T47D (cell line): ENCODE data around the gene NRDC.

Experiments used
- DNase-seq, 2 experiments: peaks; one replicate each; pipeline versions ENCODE4 v3.0.0 to v3.0.0-alpha.2; 2011 to 2012; ENCODE audit warnings: low read depth in 1 of 2, low spot score in 1 of 2
- JUND ChIP-seq: IDR thresholded peaks from 2 replicates; pipeline ENCODE4 v1.6.1; 2012; ENCODE audit warnings: low read depth
- in situ Hi-C: cut with HindIII; loops from 2 replicates; pipeline ENCODE4 v1.10.0; 2016; ENCODE audit warnings: low sequenced_read_pairs, low pct_unique_long_range_greater_than_20kb

The NRDC gene

DNA sequence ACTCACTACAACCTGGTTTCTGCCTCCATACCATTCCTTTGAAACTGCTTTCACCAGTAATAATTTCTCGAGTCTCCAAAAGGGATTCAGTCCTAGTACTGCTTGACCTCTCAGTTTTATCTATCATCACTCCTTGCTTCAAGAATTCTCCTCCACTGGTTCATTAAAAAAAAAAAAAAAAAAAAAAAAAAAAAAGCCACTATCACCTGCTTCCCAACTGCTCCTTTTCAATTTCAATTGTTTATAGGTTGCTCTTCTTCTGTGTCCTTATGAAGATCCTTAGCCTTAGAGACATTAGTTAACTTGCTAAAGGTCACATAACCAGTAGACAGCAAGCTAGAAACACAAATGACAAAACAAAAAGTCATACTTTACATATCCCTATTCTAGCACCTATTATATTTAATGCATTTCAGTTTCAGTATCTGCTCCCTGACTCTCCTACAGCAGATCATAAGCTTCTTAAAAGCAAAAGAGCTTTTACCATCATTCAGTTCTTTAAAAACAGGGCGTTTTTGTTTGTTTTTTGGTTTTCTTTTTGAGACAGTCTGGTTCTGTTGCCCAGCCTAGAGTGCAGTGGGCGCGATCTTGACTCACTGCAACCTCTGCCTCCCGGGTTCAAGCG, 7.1 kb downstream of the NRDC start:
- TF ChIP-seq JUND = no peak
- DNase-seq = no peak
- in situ Hi-C loops = no loop called here

- no peak for DNase-seq
- TF ChIP-seq JUND = no peak
- in situ Hi-C loops = no loop called here
Measured at GRCh38 chr1:51870603-51871350, 7.8 kb downstream of the NRDC start.

- TF ChIP-seq JUND = no peak
- DNase-seq = no peak
Measured at GRCh38 chr1:51867479-51868232, 10.9 kb downstream of the NRDC start.

DNA sequence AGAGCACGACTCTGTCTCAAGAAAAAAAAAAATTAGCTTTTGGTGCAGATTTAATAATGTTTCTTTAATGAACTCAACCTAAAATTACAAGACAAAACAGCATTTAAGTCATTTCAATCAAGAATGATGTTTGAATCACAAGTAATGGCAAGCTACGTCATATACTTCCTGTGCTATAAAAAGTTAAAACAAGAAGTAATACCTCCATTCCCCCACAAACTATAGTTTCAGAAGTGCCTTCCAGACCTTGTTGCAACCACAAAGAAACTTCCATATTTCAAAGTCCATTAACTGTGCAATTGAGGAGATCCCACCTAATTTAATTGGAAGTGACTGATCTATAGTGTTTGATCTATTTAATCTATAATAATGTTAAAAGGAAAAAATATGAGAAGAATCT, 15.1 kb downstream of the NRDC start:
- no peak for DNase-seq
- in situ Hi-C loops = no loop called here

More at GRCh38 chr1:51867479-51868232, 10.9 kb downstream of the NRDC start:
- in situ Hi-C loops = no loop called here

GRCh38 chr1:51861669-51862068, 16.9 kb downstream of the NRDC start:
- in situ Hi-C loops = no loop called here
- TF ChIP-seq JUND = no peak
- DNase-seq = no peak

More for the DNA sequence above, 15.1 kb downstream of the NRDC start:
- TF ChIP-seq JUND = no peak

- in situ Hi-C loops = no loop called here
- TF ChIP-seq JUND = no peak
- no peak for DNase-seq
Measured at GRCh38 chr1:51859735-51860134, 18.8 kb downstream of the NRDC start.

GRCh38 chr1:51859333-51859732, 19.2 kb downstream of the NRDC start:
- no peak for TF ChIP-seq JUND
- in situ Hi-C loops = no loop called here
- DNase-seq = no peak

- in situ Hi-C loops = no loop called here
- DNase-seq = no peak
- TF ChIP-seq JUND = no peak
Measured at GRCh38 chr1:51858892-51859291, 19.6 kb downstream of the NRDC start.

DNA sequence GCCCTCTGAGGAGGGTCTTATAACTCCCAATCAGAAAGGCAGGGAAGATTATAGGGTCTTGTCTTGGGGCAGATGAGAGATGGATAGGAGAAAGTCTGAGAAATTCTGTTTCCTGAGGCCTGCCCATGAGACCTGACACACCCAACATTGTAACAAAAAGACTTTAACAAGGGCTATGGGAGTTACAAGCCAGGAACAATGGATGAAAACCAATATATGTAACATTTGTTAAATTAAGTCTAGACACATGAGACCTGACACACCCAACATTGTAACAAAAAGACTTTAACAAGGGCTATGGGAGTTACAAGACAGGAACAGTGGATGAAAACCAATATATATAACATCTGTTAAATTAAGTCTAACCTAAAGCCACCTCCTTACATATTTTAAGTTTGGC, 21.8 kb downstream of the NRDC start:
- in situ Hi-C loops = no loop called here
- TF ChIP-seq JUND = no peak
- no peak for DNase-seq

DNA sequence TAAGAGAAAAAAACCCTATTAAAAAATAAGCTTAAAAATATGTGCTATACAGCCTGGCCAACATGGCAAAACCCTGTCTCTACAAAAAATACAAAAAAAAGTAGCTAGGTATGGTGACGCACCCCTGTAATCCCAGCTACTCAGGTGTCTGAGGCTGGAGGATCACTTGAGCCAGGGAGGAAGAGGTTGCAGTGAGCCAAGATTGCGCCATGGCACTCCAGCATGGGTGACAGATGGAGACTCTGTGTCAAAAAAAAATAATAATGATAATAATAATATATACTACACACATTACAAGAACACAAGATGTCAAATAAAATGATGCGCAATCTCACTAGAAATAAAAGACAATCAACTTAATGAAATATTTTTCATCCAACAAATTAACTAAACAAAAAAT, 22.9 kb downstream of the NRDC start:
- no peak for DNase-seq
- in situ Hi-C loops = no loop called here
- TF ChIP-seq JUND = no peak

DNA sequence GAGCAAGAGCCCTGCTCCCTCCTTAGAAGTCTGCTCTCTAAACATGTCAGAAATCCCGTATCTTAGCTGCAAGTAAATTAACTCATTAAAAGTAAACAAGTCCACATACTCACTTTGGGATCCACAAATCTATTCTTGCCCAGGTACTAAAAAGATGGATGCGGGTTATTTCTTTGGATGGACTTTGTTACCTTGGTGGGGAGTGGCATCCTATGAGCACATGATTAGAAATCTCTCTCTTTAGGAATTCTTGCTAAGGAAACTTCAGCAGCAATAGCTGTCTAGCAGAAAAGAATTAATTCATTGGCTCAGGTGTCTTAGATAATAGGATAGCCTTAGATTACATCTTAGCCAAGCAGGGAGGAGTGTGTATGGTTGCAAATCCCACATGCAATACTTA, 25.2 kb downstream of the NRDC start:
- DNase-seq = no peak
- in situ Hi-C loops = no loop called here
- TF ChIP-seq JUND = no peak

- in situ Hi-C loops = no loop called here
- no peak for DNase-seq
- no peak for TF ChIP-seq JUND
Measured at GRCh38 chr1:51851882-51852396, 26.6 kb downstream of the NRDC start.
